Suprapubic skin (tissue), 4 donors: ENCODE data around the gene P2RX6. TPM values are rescaled to one million over a fixed set of nuclear protein-coding genes. Genes with fewer than 3 reads are reported as not detected.

Source experiments
- DNase-seq, 2 donors: peaks; one replicate each; pipeline ENCODE4 v3.0.0-alpha.2; 2019; ENCODE audit warnings: low spot score in 2 of 2
- H3K27ac ChIP-seq: fragments of 200-600 bp; sonication (generic); one replicate; pipeline ENCODE4 v1.5.1; 2019
- H3K27me3 ChIP-seq: fragments of 200-600 bp; sonication (generic); one replicate; pipeline ENCODE4 v1.5.1; 2019
- H3K36me3 ChIP-seq: fragments of 200-600 bp; sonication (generic); one replicate; pipeline ENCODE4 v1.5.1; 2019
- H3K4me1 ChIP-seq: fragments of 200-600 bp; sonication (generic); one replicate; pipeline ENCODE4 v1.5.1; 2019
- H3K4me3 ChIP-seq: fragments of 200-600 bp; sonication (generic); one replicate; pipeline ENCODE4 v1.5.1; 2019; ENCODE audit warnings: mild to moderate bottlenecking
- H3K9me3 ChIP-seq: fragments of 200-600 bp; sonication (generic); one replicate; pipeline ENCODE4 v1.5.1; 2019
- CTCF ChIP-seq, 2 donors: fragments of 200-600 bp in 1 of 2; fragments of 450-650 bp in 1 of 2; sonication (generic) in 1 of 2; IDR thresholded peaks; one replicate each; pipeline ENCODE4 v1.5.1; 2016 to 2019; ENCODE audit warnings: antibody characterized with exemption in 2 of 2, mild to moderate bottlenecking in 1 of 2, moderate library complexity in 1 of 2
- EP300 ChIP-seq: sonication (generic); formaldehyde crosslinking; IDR thresholded peaks from one replicate; pipeline ENCODE4 v1.6.1; 2017; ENCODE audit warnings: antibody characterized with exemption
- POLR2A ChIP-seq, 2 donors: fragments of 450-650 bp; IDR thresholded peaks; one replicate each; pipeline ENCODE4 v1.6.1; 2017; ENCODE audit warnings: antibody characterized with exemption in 2 of 2, mild to moderate bottlenecking in 2 of 2, moderate library complexity in 2 of 2
- POLR2AphosphoS5 ChIP-seq, 3 donors: sonication (generic); formaldehyde crosslinking; IDR thresholded peaks; one replicate each; pipeline ENCODE4 v1.6.1; 2017; ENCODE audit warnings: antibody characterized with exemption in 3 of 3
- WGBS: methylation state at CpG from one replicate; pipeline ENCODE4 v1.1.5; 2018; 5-methylcytosine and 5-hydroxymethylcytosine counted together
- total RNA-seq, 4 donors: library from RNA; depleted of rRNA; stranded (reverse); fragments of >200 nt; gene quantifications; one replicate each; pipeline ENCODE4 v1.1.0, GENCODE V29; 2016

P2RX6 gene
- total RNA-seq, 4 donors from 2014 or later = 0.21 to 3.1 (median 1.0) TPM

GRCh38 chr22:21030621-21031544, 15.9 kb downstream of the P2RX6 start:
- Histone ChIP-seq H3K27ac (no peak overlapping the region), H3K36me3 (no peaks in the 10 kb centered on the region), H3K4me1 (peaks cover 20% of the 10 kb centered on the region), H3K9me3 (no peaks in the 10 kb centered on the region), H3K4me3 (no peak overlapping the region), H3K27me3 (peaks cover 35% of the 10 kb centered on the region)
- TF ChIP-seq POLR2A (IDR thresholded peaks at IDR 0.05) (no peak), EP300 (no peak), CTCF (IDR thresholded peaks at IDR 0.05) (no peak), POLR2AphosphoS5 (IDR thresholded peaks at IDR 0.05) (no peak)
- 89% methylated on average over 37 of the region's 40 CpGs for WGBS
- no peak for DNase-seq

GRCh38 chr22:21031545-21032036, 16.6 kb downstream of the P2RX6 start:
- Histone ChIP-seq H3K4me3 (peak overlapping the region; percentile 42), H3K27ac (no peak overlapping the region)

GRCh38 chr22:21032037-21032867, 17.3 kb downstream of the P2RX6 start, which contains the start of gene SLC7A4:
SLC7A4 (minus strand) TSS chr22:21032561; CDS start chr22:21031812, 749 bp downstream.
- no peak within 1 kb of the TSS for H3K27ac ChIP-seq

More at GRCh38 chr22:21031545-21032036, 16.6 kb downstream of the P2RX6 start:
- 84% methylated on average over 12 of the region's 18 CpGs for WGBS
- TF ChIP-seq POLR2A (IDR thresholded peaks at IDR 0.05) = no peak
- TF ChIP-seq CTCF (IDR thresholded peaks at IDR 0.05) = no peak
- TF ChIP-seq POLR2AphosphoS5 (IDR thresholded peaks at IDR 0.05) = no peak
- no peak for TF ChIP-seq EP300
- H3K4me1 ChIP-seq = peaks cover 13% of the 10 kb centered on the region
- peaks cover 33% of the 10 kb centered on the region for H3K27me3 ChIP-seq
- DNase-seq = no peak
- H3K9me3 ChIP-seq = no peaks in the 10 kb centered on the region
- H3K36me3 ChIP-seq = no peaks in the 10 kb centered on the region

GRCh38 chr22:21032868-21033688, 18.1 kb downstream of the P2RX6 start:
- TF ChIP-seq CTCF (IDR thresholded peaks at IDR 0.05) = no peak
- TF ChIP-seq POLR2A (IDR thresholded peaks at IDR 0.05) = no peak
- no peak for TF ChIP-seq POLR2AphosphoS5 (IDR thresholded peaks at IDR 0.05)
- Histone ChIP-seq H3K4me1 (peaks cover 20% of the 10 kb centered on the region), H3K27ac (no peak overlapping the region), H3K36me3 (no peaks in the 10 kb centered on the region), H3K9me3 (no peaks in the 10 kb centered on the region), H3K27me3 (peaks cover 29% of the 10 kb centered on the region), H3K4me3 (peak overlapping the region; percentile 42)
- no peak for DNase-seq
- 84% methylated on average over 7 of the region's 12 CpGs for WGBS

More at GRCh38 chr22:21032037-21032867, 17.3 kb downstream of the P2RX6 start, which contains the start of gene SLC7A4:
- no peak for DNase-seq
- Histone ChIP-seq H3K9me3 (no peaks in the 10 kb centered on the region), H3K4me1 (peaks cover 13% of the 10 kb centered on the region), H3K36me3 (no peaks in the 10 kb centered on the region), H3K27me3 (peaks cover 29% of the 10 kb centered on the region), H3K4me3 (peak within 1 kb of the TSS; percentile 42)
- WGBS = 5% methylated on average over 13 of the region's 59 CpGs
- TF ChIP-seq POLR2A (IDR thresholded peaks at IDR 0.05) (no peak), POLR2AphosphoS5 (IDR thresholded peaks at IDR 0.05) (no peak), CTCF (IDR thresholded peaks at IDR 0.05) (no peak), EP300 (no peak)
